ENCODE data around the gene PLEKHG7. TPM values are rescaled to one million over a fixed set of nuclear protein-coding genes. Genes with fewer than 3 reads are reported as not detected.

Gene PLEKHG7
- total and polyA plus RNA-seq, 5 donors, result not detected

DNA sequence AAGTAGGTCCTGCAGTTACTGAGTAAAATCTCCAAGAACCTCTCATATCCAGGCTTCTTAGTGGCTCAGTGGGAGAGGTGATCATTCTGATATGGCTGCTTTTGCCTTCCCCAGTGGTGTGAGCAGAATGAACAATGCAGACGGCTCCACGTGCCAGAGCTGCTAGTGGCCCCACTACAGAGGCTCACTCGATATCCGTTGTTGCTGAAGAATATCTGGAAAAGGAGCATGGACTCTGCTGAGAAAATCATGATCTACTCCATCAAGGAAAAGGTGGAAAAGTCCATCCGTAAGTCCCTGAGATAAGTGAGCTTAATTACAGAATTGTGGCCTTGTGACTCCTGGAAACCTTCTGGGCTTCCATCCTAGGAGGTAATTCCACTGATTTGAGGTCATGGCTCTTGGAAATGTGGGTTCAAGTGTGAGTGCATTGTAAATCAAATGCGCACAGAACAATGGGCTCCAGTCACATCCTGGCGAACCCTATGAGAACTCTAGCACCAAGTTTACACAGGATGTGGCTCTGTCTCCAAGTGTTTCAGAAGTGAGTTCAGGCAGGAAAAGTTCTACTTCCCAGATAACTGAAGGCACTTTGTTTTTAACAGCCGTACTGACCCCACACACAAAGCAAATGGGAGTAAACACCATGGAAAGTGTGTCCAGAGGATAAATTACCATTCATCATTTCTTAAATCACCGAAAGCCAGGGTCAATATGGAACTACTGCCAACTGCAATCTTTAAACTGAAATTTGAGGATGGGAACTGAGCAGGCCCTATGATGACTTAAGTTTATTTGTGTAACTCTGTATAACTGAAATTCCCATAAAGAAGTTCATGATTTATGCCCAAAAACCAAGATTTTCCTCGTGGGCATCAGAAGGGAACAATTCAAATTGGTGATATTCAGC lies 51.4 kb downstream of the PLEKHG7 start:
- DNase-seq, result peak in 1 of 3 donors; percentile 23
- Histone ChIP-seq H3K9me3 (ENCODE audit: control insufficient read depth, low read length) (no peaks in the 10 kb centered on the region), H3K4me1 (ENCODE audit: control insufficient read depth, insufficient read depth, low read length) (no peaks in the 10 kb centered on the region), H3K4me3 (ENCODE audit: low read length) (no peak overlapping the region), H3K27me3 (ENCODE audit: control insufficient read depth, insufficient read depth) (no peaks in the 10 kb centered on the region), H3K27ac (ENCODE audit: low read length) (peak overlapping the region; percentile 42)
- WGBS, result 59% methylated on average over 10 of the region's 10 CpGs
- ATAC-seq, result peak; percentile 75 to 95
- intact Hi-C loops (cut with DNase I), result no loop called here

DNA sequence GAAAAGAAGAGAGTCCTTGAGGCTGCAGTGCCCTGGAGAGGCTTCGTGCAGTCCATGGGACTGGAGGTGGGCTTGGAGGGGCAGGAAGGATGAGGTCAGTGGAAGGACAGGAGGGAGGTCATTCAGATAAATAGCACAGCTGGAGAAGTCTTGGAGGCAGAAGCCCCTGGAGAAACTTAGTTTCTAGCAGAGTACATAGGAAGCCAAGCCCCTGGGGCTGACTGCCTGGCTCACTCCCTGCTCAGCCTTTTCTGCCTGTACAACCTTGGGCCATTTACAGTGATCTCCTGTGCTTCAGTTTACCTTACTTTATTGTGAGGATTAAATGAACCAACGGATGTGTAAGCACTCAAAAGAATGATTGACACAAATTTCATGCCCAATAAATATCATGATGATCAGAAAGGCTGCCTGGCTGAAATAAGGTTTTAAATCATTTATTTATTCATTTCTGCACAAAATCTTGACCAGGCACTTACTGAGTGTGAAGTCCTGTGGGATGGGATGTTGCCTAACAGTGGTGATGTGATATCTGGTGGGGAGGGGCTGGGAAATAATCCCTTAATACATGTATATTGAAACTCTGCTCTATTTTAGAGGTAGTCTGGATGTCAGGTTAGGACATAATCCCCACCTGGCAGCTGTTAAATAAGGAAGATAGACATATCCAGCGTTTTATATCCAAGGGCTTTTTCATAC lies 54.3 kb downstream of the PLEKHG7 start:
- Histone ChIP-seq H3K4me3 (ENCODE audit: low read length) (no peak overlapping the region), H3K9me3 (ENCODE audit: control insufficient read depth, low read length) (no peaks in the 10 kb centered on the region), H3K27me3 (ENCODE audit: control insufficient read depth, insufficient read depth) (no peaks in the 10 kb centered on the region), H3K4me1 (ENCODE audit: control insufficient read depth, insufficient read depth, low read length) (no peaks in the 10 kb centered on the region), H3K27ac (ENCODE audit: low read length) (no peak overlapping the region)
- ATAC-seq, result peak in 1 of 2 donors; percentile 55
- WGBS, result 66% methylated on average over 3 of the region's 3 CpGs
- no peak for DNase-seq
- intact Hi-C loops (cut with DNase I), result no loop called here

DNA sequence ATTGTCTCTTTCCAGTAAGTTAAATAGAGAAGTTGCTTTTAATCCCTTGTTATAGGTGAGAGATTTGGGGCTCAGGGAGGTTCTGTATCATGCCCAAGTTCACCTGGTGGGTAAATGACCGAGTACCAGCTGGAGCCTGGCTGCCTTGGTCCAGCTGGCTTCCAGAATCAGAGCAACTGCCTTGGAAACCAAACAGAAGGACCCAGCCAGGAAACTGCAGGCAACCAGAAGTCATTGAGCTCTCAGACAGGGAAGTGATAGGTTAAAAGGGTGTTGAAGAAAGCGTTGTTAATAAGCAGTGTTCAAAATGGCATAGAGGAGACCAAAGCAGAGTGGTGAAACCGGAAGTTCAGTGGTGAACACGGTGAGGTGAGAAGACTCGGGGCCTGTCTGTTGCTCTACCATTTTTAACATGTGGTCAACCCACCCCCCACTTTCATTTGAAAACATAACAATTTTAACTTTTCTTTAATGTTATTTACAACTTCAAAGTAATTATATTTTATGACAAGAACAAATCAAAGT lies 54.9 kb downstream of the PLEKHG7 start:
- H3K4me3 ChIP-seq (ENCODE audit: low read length), result no peak overlapping the region
- H3K9me3 ChIP-seq (ENCODE audit: control insufficient read depth, low read length), result no peaks in the 10 kb centered on the region
- no peak for DNase-seq
- intact Hi-C loops (cut with DNase I), result no loop called here
- no peak for ATAC-seq
- no peak overlapping the region for H3K27ac ChIP-seq (ENCODE audit: low read length)
- no peaks in the 10 kb centered on the region for H3K4me1 ChIP-seq (ENCODE audit: control insufficient read depth, insufficient read depth, low read length)
- no peaks in the 10 kb centered on the region for H3K27me3 ChIP-seq (ENCODE audit: control insufficient read depth, insufficient read depth)
- 69% methylated on average over 5 of the region's 5 CpGs for WGBS

DNA sequence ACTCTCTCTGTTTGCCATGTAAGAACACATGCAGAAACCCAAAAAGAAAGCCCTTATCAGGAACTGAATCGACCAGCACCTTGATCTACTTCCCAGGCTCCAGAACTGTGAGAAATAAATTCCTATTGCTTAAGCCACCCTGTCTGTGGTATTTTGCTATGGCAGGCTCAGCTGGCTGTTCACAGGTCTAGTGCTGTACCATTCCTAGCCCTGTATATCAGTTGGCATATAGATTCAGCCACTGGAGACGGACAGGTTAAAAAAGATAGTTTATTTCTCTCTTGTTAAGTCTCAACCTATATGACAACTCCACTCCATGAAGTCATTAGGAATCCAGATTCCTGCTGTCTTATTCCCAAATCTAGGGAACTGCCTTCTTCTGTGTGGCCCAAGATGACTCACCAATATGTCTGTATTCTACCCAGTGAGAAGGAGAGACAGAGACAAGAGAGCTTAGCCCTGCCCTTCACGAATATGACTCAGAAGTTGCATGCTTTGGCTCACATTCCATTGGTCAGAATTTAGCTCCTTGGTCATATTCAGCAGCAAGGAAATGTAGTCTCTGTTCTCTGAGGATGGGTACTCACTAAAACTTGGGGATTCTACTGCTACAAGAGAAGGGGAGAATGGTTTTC lies 57.0 kb downstream of the PLEKHG7 start:
- no peak overlapping the region for H3K27ac ChIP-seq (ENCODE audit: low read length)
- 77% methylated on average over 3 of the region's 3 CpGs for WGBS
- H3K4me1 ChIP-seq (ENCODE audit: control insufficient read depth, insufficient read depth, low read length), result no peaks in the 10 kb centered on the region
- H3K4me3 ChIP-seq (ENCODE audit: low read length), result no peak overlapping the region
- no peak for DNase-seq
- ATAC-seq, result peak; percentile 13 to 67
- no peaks in the 10 kb centered on the region for H3K27me3 ChIP-seq (ENCODE audit: control insufficient read depth, insufficient read depth)
- intact Hi-C loops (cut with DNase I), result no loop called here
- H3K9me3 ChIP-seq (ENCODE audit: control insufficient read depth, low read length), result no peaks in the 10 kb centered on the region

DNA sequence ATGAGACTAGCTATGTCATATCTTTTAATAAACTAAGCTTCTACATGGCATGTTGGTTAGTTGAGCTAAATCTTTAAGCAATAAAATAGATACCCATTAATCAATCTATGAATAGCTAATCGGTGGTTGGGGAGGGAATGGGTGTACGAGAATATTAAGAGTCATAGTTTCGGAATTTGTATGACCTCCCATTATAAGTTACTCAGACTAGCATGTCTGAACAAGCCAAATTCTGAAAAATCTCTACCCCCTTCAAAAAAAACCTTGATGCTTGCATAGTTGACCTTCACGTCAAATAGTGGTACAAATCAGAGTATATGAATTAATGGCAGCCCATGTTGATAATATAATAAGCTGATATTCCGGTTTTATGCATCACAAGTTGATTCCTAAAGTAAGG lies 60.0 kb downstream of the PLEKHG7 start:
- H3K4me1 ChIP-seq (ENCODE audit: control insufficient read depth, insufficient read depth, low read length), result no peaks in the 10 kb centered on the region
- no peak overlapping the region for H3K4me3 ChIP-seq (ENCODE audit: low read length)
- no peak for DNase-seq
- ATAC-seq, result no peak
- H3K27ac ChIP-seq (ENCODE audit: low read length), result no peak overlapping the region
- H3K9me3 ChIP-seq (ENCODE audit: control insufficient read depth, low read length), result no peaks in the 10 kb centered on the region
- H3K27me3 ChIP-seq (ENCODE audit: control insufficient read depth, insufficient read depth), result no peaks in the 10 kb centered on the region
- WGBS, result 94% methylated on average over 5 of the region's 5 CpGs
- intact Hi-C loops (cut with DNase I), result no loop called here

DNA sequence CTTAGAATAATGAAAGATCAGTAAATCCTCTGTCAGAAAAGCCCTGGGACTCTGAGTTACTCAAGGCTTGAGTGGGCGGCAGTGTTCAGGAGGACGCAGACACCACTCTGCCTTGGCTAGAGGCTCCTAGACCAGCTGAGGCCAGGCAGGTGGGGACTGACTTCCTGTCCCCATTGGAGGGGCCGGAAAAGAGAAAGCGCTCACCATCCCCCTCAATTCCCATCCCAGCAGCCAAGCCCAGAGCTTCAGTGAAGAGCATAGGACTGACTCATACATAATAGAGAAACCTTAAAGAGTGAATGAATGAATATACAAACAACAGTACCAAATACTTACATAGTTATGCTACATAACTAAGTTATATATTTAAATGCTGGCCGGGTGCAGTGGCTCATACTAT lies 62.0 kb downstream of the PLEKHG7 start:
- 68% methylated on average over 5 of the region's 5 CpGs for WGBS
- ATAC-seq (no peak), DNase-seq (no peak)
- no peaks in the 10 kb centered on the region for H3K9me3 ChIP-seq (ENCODE audit: control insufficient read depth, low read length)
- peaks cover 3% of the 10 kb centered on the region for H3K4me1 ChIP-seq (ENCODE audit: control insufficient read depth, insufficient read depth, low read length)
- intact Hi-C loops (cut with DNase I), result no loop called here
- H3K27ac ChIP-seq (ENCODE audit: low read length), result no peak overlapping the region
- H3K4me3 ChIP-seq (ENCODE audit: low read length), result no peak overlapping the region
- no peaks in the 10 kb centered on the region for H3K27me3 ChIP-seq (ENCODE audit: control insufficient read depth, insufficient read depth)

DNA sequence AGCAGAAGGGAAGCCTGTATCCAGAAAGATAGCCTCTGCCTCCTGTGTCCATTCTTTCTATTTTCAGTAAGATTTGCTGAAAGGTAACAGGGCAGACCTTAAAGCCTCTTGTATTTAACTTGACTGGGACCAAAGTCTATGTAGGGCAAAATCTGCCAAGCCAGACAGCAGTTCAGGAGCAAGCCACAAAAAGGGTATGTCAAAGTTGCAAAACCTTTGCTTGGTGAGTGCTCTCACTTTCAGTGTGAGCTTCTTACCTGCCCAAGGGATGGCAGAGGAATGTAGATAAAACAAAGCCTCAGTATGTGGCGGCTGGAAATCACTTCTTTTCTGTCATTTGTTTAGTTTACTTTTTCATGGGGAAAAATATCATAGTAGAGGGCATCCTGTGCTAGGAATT lies 63.1 kb downstream of the PLEKHG7 start:
- DNase-seq, result no peak
- no peak for ATAC-seq
- H3K27me3 ChIP-seq (ENCODE audit: control insufficient read depth, insufficient read depth), result no peaks in the 10 kb centered on the region
- H3K4me1 ChIP-seq (ENCODE audit: control insufficient read depth, insufficient read depth, low read length), result peaks cover 3% of the 10 kb centered on the region
- WGBS, result 92% methylated on average over 1 of the region's 1 CpG
- H3K9me3 ChIP-seq (ENCODE audit: control insufficient read depth, low read length), result no peaks in the 10 kb centered on the region
- intact Hi-C loops (cut with DNase I), result no loop called here
- no peak overlapping the region for H3K27ac ChIP-seq (ENCODE audit: low read length)
- H3K4me3 ChIP-seq (ENCODE audit: low read length), result no peak overlapping the region

DNA sequence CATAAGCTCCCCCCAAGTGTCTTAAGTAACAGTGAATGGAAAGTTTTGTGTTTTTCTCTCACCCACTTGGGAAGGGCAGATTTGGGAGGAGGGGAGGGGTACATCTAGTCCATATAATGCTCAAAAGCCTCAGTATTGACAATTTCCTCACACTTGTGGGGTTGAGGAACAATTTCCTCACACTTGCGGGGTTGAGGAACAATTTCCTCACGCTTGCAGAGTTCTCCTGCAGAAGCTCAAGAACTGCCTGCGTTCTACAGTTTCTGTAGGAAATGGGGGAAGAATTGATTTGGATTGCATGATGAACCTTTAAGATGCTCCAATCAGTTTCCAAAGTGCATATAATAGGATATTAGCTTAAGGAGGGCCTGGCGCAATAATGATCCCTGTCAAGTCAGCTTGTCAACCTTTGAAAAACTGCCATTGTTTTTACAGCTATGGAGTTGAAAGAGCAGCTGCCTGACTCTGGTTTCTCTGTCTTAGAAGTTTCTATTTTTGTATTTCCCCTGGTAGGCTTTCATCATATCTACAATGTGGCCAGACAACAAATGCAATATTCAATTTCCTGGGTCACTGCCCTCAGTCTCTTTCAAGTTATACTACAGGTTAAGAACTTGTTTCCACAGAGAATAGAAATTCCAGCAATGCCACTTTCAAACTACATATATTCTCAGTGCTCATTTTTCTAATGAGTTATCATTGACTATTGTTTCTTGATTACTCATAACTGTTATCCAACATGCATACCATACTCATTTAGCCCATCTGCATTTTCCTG lies 66.5 kb downstream of the PLEKHG7 start:
- Histone ChIP-seq H3K9me3 (ENCODE audit: control insufficient read depth, low read length) (no peaks in the 10 kb centered on the region), H3K27me3 (ENCODE audit: control insufficient read depth, insufficient read depth) (no peaks in the 10 kb centered on the region), H3K27ac (ENCODE audit: low read length) (peak overlapping the region; percentile 19), H3K4me3 (ENCODE audit: low read length) (no peak overlapping the region), H3K4me1 (ENCODE audit: control insufficient read depth, insufficient read depth, low read length) (peaks cover 3% of the 10 kb centered on the region)
- DNase-seq, result no peak
- 56% methylated on average over 4 of the region's 4 CpGs for WGBS
- peak; percentile 44 to 53 for ATAC-seq
- intact Hi-C loops (cut with DNase I), result no loop called here

DNA sequence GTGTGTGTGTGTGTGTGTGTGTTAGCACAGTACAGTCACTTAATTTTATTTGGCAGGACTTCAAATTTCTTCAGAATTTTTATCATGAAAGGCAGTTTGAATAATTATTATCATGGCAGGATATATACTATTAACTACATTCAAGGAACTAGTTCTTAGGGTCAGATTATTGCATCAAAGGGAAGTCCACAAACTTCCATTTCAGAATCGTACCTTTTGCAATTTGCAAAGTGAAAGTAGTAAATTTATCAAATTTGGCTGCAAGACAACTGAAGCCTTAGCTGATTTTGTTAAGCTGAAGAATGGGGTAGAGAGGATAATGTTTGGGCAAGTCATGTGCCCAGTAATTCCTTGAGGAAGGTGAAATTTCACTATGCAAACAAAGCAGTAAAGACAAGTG lies 68.2 kb downstream of the PLEKHG7 start:
- intact Hi-C loops (cut with DNase I), result no loop called here
- WGBS, result 32% methylated on average over 1 of the region's 1 CpG

DNA sequence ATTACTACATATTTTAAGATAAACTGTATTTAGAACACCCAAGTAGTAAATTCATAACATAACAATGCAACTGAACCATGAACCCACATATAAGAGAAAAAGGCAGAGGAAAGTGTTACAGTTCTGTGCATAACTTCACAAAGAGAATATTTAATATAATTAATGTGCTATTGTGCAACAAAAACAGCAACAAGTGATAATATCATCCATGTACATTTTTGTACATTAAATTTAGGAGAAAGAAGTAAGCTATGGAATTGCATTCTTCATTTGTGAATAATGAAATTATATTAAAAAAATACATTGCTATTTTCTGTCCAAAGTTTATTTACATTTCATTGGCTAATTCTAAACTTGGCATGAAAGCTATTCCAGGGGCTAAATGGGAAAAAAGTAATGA lies 72.6 kb downstream of the PLEKHG7 start:
- DNase-seq, result no peak
- H3K4me1 ChIP-seq (ENCODE audit: control insufficient read depth, insufficient read depth, low read length), result no peaks in the 10 kb centered on the region
- no peaks in the 10 kb centered on the region for H3K27me3 ChIP-seq (ENCODE audit: control insufficient read depth, insufficient read depth)
- no peak for ATAC-seq
- H3K4me3 ChIP-seq (ENCODE audit: low read length), result no peak overlapping the region
- no peak overlapping the region for H3K27ac ChIP-seq (ENCODE audit: low read length)
- intact Hi-C loops (cut with DNase I), result no loop called here
- H3K9me3 ChIP-seq (ENCODE audit: control insufficient read depth, low read length), result no peaks in the 10 kb centered on the region

More for the DNA sequence above, 68.2 kb downstream of the PLEKHG7 start:
- no peak overlapping the region for H3K4me3 ChIP-seq (ENCODE audit: low read length)
- H3K4me1 ChIP-seq (ENCODE audit: control insufficient read depth, insufficient read depth, low read length), result peaks cover 3% of the 10 kb centered on the region
- H3K9me3 ChIP-seq (ENCODE audit: control insufficient read depth, low read length), result no peaks in the 10 kb centered on the region
- H3K27ac ChIP-seq (ENCODE audit: low read length), result no peak overlapping the region
- no peak for ATAC-seq
- no peak for DNase-seq
- H3K27me3 ChIP-seq (ENCODE audit: control insufficient read depth, insufficient read depth), result no peaks in the 10 kb centered on the region

All from right cardiac atrium (tissue), 5 donors.